HG02840 (cell line): Measurements from ENCODE around the gene CILP2.

Experiments used
- ATAC-seq: cut with Tn5 transposase; IDR thresholded peaks from one replicate; pipeline ENCODE4 v1.9.1; 2021; ENCODE audit warnings: mild to moderate bottlenecking, moderate library complexity, moderate number of reproducible peaks; ENCODE audit not compliant: unreplicated experiment, low FRiP score

CILP2 gene

GRCh38 chr19:19538061-19538784, at the start of gene CILP2:
CILP2 (plus strand) TSS chr19:19538265; CDS start chr19:19538350, 85 bp downstream.
- ATAC-seq, result no peak

GRCh38 chr19:19488875-19489690, 49.0 kb upstream of the CILP2 start:
- peak; percentile 51 for ATAC-seq

GRCh38 chr19:19489804-19490204, 48.3 kb upstream of the CILP2 start:
- no peak for ATAC-seq

GRCh38 chr19:19490214-19490968, 47.7 kb upstream of the CILP2 start:
- ATAC-seq, result no peak

GRCh38 chr19:19491321-19492025, 46.6 kb upstream of the CILP2 start:
- ATAC-seq, result no peak

GRCh38 chr19:19492026-19492610, 45.9 kb upstream of the CILP2 start:
- no peak for ATAC-seq

- ATAC-seq, result no peak
Observed at GRCh38 chr19:19493841-19494546, 44.1 kb upstream of the CILP2 start.

- no peak for ATAC-seq
Observed at GRCh38 chr19:19495614-19496603, 42.2 kb upstream of the CILP2 start.

GRCh38 chr19:19498255-19498991, 39.6 kb upstream of the CILP2 start:
- ATAC-seq, result no peak

- no peak for ATAC-seq
Observed at GRCh38 chr19:19499272-19499995, 38.6 kb upstream of the CILP2 start.

- no peak for ATAC-seq
Observed at GRCh38 chr19:19500975-19501644, 37.0 kb upstream of the CILP2 start.

GRCh38 chr19:19501798-19502197, 36.3 kb upstream of the CILP2 start:
- no peak for ATAC-seq

- ATAC-seq, result no peak
Observed at GRCh38 chr19:19502281-19502680, 35.8 kb upstream of the CILP2 start.

- ATAC-seq, result no peak
Observed at GRCh38 chr19:19502808-19503602, 35.1 kb upstream of the CILP2 start.

- ATAC-seq, result no peak
Observed at GRCh38 chr19:19504754-19505668, 33.1 kb upstream of the CILP2 start.
